HG03095 (cell line): ENCODE measurements around the gene PEX12.
"Not testable (repeated sequence)": the region's sequence is repeated elsewhere in the genome, so short reads cannot be mapped to it uniquely, and the experiment has no call there.

Experiments used
- ATAC-seq: cut with Tn5 transposase; IDR thresholded peaks from one replicate; pipeline ENCODE4 v1.9.1; 2021; ENCODE audit warnings: moderate library complexity; ENCODE audit not compliant: unreplicated experiment

The PEX12 gene

DNA sequence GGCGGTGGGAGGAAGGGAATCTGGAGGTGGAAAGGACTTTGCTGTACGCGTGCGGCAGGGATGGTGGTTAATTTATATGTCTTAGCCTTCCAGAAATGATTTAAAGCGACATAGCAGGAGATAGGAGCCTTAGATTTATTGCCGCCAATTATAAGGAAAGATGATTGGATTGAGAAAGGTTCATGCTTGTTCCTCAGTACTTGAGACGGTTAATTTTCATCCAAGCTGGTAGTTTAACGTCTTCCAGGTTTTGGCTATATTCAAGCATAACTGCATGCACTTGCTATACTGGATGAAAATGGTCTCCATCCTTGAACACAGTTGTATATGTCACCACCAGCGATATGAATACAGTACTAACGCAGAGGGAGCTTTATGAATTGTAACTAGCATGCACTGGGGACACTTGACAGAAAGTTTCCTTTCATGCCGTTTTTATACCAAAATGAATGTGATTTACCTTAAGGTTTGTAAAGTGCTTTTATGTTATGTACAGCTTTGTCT is 610 bp upstream of the PEX12 start:
- no peak for ATAC-seq

DNA sequence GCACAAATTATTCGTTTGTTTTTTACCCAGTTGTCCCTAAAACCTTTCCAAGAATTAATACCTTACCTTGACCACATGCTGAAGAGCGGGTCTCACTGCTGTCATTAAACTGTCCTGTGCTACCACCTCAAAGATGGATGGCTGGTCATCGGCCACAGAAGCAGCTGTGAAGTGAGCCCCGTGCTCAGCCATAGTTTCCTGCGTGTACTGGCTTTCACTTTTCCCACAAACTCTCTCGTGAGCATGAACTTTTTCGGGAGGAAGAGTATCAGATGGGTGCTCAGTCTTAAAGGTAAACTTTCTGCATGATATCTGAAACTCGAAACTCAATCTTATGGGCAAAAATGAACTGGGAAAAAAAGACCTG is 558 bp downstream of the PEX12 start:
- ATAC-seq = no peak

DNA sequence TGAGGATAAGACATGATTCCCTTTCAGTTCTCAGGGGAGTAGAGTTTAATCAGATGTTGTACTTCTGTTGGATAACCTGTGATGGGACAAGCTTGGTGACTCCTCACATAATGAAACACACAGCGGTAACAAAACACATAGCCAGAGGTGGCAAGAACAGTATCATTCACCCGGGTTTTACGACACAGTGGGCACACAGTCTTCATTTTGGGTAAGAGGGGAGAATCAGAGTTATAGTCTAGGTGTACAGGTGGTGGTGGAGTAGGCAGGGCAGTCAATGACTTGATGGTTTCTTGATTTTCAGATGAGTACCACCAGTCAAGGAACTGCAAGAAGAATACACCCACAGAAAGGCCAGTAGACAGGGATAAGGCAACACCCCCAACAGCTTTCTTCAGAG is 2.6 kb downstream of the PEX12 start:
- ATAC-seq = no peak

DNA sequence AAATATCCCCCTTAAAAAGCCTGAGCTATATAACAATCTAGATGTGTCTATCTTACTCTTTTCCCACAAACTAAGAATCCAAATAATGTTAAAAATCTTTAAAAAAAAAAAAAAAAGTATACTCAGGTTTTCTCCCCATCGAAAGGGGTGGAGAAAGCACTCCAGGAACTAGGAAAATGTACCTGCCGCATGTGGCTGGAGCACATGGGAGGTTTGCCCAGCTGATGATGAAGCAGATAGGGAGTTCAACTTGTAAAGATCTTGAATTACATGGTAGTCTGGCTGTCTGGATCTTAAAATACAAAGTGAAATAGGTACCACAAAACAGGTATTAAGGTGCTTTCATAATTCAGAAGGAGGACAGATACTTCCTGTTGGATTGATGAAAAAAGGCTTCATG is 9.0 kb downstream of the PEX12 start:
- ATAC-seq = no peak

DNA sequence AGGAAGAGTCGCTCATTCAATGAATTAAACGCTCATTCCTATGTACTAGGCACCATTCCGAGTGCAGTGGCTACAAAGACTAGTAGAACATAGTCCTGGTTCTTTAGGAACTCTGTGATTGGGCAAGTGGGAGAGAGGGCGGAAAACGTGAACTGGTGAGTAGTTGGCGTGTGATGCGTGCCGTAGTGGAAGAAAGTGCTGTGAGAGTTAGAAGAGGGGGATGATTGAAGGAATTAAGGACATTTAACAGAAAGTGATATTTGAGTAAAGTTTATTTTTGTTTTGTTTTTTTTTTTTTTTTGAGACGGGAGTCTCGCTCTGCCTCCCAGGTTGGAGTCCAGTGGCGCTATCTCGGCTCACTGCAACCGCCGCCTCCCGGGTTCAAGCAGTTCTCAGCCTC is 9.8 kb downstream of the PEX12 start:
- ATAC-seq = no peak

DNA sequence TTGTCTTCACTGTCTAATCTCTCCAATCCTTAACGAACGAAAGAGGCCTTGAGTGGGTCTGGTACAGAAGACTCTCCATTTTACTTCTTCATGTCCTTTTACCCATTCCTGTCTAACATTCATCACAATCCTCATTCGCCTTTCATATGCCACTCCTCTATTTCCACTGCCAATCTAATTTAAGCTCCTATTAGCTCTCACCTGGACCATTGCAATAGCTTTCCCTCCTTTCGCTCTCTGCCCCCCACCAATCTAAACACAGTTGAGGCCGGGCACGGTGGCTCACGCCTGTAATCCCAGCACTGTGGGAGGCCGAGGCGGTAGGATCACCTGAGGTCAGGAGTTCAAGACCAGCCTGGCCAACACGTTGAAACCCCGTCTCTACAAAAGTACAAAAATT is 11.4 kb downstream of the PEX12 start:
- no peak for ATAC-seq

DNA sequence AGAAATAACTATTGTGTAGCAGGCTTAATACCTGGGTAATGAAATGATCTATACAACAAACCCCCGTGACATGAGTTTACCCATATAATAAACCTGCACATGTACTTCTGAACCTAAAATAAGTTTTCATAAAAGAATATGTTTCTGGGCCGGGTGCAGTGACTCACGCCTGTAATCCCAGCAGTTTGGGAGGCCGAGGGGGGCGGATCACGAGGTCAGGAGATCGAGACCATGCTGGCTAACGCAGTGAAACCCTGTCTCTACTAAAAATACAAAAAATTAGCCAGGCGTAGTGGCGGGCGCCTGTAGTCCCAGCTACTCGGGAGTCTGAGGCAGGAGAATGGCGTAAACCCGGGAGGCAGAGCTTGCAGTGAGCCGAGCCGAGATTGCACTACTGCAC is 15.2 kb downstream of the PEX12 start:
- not testable (repeated sequence) for ATAC-seq

DNA sequence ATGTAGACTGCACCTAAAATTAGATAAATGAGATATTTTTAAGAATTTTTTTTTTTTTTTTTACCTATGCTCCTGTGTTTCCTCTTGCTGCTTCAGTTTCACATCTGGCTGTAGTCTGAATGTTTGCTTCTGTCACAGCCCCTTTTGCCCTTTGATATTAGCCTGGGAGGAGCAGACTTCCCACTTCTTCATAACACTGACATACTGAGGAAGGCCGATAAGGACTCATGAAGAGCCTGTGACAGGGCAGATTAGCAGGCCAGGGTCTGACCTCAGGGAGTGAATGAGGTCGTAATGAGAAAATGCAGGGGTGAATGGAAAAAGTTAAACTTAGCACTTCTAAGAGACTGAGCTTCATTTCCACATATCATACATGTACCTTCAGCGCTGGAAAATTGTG is 17.7 kb downstream of the PEX12 start, which contains the start of gene SLFN14:
SLFN14 (minus strand) TSS at position 117 of the 400 bp plus-strand sequence. CDS start 2,757 bp downstream, outside the sequence.
- ATAC-seq = no peak

DNA sequence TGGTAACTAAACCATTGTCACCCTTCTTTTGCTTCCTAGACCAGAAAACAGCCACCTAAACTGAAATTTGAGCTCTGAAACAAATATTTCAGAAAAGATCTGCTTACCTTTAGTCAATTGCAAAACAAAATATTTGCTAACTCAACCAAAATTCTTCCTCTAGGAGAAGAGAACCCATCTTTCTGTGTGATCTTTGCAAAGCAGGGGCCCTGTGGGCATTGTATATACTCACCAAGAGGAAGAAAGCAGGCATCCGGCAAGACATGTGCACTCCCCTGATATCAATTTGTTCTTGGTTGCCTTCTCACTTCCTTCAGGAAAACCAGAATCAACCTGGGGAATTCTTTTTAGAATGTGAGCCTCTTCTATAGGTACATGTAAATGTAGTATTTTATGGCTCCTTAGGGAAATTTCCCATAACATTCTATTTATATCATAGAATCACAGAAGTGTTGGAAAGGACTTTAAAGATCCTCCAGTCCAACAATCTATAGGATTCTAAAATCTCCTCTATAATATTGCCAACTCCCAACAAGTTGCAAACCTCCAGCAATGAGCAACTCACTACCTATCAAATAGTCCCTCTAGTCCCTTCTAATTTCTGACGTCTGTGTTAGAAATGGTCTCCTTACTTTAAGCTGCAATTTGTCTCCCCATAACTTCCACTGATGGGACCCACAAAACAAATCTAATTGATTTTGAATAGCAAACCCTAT is 18.7 kb downstream of the PEX12 start:
- no peak for ATAC-seq

DNA sequence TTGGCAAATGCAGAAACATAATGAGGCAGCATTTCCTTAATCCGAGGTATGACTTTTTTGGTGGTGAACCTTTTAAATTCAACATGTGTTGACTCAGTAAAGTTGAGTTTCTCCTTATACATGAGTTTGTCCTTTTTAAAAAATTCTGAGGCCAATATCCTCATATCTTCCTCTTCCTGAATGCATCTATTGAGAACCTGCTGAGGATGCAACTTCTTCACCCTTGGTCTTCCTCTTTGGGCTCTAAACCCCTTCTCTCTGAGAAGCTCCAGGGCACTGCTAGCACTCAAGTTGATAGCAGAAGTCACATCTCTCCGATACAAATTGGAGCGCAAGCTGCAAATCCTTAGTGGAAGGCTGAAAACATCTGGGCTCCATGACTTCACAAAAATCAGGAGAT is 21.0 kb downstream of the PEX12 start:
- no peak for ATAC-seq

DNA sequence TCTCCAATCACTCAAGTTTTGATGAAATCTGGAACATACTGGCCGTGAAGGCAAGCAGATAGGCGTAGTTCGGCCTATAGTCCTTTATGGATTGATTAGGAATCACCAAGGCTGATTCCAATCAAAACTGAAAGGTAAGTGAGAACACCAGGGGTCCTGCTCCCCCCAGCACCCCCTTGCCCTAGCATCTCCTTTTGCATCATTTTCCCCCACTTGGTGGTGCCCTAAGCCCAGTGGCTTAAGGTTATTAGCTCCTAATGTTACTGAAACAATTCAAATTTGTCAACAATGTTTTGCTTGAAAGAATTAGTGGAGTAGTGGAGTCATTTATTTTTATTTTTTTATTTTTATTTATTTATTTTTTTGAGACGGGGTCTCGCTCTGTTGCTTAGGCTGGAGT is 22.7 kb downstream of the PEX12 start:
- no peak for ATAC-seq

DNA sequence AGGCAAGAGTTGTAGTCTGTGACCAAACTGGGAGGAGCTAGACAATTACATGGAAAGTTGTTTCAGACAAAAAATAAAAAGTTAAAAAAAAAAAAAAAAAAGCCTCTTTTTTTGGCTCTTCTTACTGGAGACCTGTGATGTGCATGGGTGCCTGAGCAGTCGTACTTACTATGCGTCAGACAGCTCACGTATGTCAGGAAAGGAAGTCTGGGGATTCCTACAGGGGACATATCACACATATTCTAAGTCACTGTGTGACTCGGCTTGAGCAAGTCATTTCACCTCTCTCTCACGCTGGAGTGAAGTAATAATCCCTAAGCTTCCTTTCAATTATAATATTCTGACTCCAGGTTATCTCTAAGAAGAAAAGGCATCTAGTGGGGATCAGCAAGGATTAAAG is 23.7 kb downstream of the PEX12 start:
- no peak for ATAC-seq

DNA sequence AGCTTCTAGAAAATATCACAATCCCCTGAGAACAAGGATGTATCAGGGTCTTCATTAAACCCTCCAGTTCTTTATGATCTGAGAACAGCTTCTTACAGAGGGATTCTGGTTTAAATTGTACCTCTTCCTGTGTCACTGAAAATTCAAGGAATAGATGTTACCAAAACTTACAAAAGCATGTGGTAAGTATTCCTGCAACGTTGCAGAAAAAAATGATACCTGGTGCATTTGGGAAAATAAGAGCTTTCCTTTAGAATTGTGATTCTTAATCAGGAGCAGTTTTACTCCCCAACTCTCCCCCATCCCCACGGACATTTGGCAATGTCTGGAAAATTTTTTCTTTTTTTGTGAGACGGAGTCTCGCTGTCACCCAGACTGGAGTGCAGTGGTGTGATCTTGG is 25.1 kb downstream of the PEX12 start:
- ATAC-seq = no peak

DNA sequence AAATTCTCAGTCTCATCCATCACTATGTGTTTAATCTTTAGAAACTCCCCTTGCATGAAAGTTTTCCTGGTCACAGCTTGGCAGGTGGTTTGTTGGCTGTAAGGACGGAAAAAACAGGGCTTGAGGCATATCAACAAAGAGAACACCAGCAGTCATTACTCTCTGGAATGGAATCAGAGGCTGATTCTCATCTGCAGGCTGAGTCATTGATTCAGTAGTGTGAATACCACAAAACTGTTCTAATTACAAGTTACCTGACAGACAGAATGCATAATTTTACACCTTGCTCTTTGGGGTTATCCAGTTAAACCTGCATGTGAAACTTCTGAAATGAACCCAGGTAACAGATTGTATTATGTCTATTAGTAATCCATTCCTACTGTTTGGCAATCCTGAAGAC is 29.4 kb downstream of the PEX12 start:
- no peak for ATAC-seq

DNA sequence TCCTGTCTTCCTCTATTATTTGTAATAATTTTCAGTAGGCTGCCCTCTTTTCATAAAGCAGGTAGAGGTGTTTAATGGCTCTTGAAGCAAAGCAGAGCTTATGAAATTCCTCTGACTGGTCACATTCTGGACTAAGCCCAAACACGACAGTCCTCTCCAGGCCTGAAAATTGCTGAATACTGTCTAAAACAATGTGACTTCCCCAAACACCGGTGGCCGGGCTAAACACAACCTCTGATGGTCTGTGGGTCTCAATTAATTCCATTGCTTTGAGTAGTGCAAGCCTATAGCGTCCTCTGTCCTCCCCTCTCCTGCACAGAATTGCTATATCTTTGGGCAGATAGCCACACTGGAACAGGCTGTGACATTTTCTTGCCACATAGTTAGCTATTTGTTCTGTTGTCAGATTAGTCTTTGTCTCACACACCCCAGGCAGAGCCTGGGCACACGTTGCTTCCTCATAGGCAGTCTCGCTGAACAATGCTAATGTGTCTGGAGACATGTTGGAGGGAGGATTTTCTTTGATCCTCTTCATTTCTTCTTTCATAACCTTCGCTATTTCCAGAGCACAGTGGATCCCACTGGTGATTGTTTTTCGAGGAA is 30.1 kb downstream of the PEX12 start:
- ATAC-seq = no peak

DNA sequence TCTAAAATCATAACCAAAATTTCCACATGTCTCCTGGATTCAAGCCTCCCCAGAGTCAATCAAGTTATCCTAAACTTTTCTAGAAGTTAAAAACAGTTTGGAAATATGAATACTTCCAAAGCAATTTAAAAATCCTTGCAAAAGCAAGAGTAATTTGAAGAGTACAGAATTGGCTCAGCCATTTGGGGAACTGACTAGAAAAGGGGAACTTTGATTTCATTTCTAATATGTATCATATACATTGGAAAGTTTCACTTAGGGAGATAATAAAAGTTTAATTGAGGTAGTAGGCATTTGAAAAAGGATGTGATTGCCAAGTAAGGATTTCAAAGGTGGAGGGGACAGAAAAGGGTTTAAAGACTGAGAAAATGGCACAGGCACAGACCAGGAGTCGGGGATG is 31.9 kb downstream of the PEX12 start:
- no peak for ATAC-seq

DNA sequence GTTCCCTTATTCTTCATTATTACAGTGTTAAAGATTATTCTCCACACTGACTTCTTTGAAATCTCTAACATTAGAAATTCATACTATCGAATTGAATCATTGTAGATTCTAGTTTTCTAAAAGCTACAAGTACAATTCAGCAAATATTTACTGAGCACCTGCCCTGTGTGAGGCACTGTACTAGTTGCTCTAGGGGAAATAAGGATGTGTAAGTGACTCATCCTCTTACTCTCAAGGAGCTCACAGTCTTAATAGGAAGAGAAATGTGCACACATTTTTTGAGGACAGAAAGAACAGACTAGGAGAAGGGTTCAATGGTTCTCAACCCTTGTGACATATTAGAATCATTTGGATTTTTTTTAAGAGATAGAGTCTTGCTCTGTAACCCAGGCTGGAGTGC is 33.2 kb downstream of the PEX12 start:
- no peak for ATAC-seq

DNA sequence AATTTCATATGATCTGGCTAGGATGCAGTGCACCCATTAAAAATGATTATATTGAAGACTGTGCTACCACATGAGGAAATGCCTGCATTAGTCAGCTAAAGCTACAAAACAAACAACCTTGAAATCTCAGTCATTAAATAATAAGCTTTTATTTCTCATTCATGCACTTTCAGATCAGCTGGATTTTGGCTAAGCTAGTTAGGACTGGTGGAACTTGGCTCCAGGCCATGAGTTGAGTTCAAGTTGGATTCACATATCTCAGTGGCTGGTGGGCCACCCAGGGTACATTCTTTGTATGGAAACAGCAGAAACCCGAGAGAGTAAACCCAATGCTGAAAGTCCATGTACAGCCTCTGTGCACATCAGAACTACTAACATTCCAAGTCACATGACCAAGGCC is 34.5 kb downstream of the PEX12 start:
- ATAC-seq = no peak

DNA sequence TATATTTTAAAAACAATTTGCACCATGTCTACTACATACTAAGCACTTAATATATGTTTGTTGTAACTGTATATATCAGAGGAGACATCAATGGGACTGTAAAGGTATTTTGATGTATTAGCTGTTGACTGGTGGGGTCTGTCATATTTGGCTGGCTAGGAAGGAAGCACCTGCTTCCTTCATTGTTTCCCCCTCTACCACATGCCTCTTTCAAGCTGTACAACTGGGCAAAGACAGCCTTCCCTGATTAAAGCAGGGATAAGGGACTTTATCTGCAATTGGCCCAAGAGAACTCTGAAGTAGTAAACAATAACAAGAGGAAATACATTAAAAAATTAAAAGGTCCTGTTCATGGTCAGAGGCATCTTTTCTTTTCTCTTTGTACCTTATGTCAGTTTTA is 35.4 kb downstream of the PEX12 start:
- no peak for ATAC-seq

DNA sequence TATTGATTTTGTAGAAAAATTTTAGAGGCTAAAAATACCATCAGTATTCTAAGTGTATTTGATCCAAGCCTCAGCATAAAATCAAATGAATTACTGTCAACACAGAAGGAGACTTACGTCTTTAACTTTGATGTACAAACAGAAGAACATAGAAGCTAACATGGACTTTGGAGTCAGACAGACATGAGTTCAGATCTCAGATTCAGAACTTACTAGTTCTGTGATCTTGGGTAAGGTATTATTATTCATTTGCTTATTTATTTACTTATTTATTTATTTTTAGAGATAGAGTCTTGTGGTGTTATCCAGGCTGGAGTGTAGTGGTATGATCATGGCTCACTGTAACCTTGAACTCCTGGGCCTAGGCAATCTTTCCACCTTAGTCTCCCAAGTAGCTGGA is 36.9 kb downstream of the PEX12 start:
- no peak for ATAC-seq

DNA sequence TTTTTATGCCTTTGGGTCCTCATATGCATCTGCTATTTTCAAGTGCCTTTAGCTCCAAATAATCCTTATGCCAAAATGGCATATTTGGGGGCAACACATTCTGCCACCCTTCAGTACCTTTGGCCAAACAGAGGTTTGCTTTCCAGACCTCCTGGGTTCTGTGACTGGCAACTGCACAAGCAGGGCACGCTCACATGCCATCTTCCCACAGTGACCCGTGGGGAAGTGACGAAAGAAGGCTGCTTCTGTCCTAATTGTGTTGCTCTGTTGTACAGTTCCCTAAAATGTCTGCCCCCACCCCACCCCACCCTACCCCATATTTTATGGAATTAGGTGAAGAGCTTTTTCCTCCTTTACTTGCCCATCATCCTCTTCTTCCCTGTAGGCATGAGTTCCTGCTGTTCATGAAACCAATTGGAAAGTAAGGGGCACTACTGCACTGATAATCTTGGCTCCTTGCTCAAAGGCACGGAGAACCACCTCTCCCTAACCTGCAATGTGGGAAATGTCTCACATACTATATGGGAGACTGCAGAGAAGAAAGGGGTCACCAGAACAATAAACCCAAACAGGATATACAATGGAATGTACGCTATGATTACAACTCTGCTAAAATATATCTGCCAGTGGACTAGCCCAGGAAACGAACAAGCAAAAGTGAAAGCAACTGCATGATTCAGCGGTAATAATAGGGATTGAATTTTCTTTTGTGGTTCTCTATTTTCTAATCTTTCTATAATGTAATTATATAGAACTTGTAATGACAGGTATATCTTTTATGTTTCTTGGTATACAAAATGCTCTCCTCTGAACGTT is 37.6 kb downstream of the PEX12 start:
- ATAC-seq = no peak

DNA sequence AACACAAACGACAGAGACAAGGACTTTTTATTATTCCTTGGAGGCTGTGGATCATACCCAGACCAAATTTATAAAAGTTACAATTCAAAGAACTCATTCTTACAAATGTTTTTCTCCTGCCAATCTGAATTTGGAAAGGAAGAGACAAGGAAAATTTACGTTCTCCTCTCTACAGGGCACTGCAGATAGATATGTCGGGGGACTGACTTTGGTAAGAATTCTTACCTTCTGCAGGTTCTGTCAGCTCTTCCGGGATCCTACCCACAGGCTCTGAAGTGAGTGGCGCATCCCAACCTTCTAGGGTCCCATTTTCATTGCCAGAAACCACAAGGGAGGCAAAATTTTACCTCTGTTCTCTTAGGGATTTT is 38.7 kb downstream of the PEX12 start:
- ATAC-seq = no peak
